Mesenchymal stem cell (in vitro differentiated cells and primary cell): ENCODE results near the gene AURKB.
A peak's percentile ranks its signal among the peaks of the same experiment; 100 is the strongest.

Experiments used
- DNase-seq: peaks from one replicate; pipeline ENCODE4 v3.0.0-alpha.2; 2013
- H2AFZ ChIP-seq: one replicate; pipeline ENCODE4 v1.6.1; 2013; ENCODE audit warnings: low read depth, mild to moderate bottlenecking, control low read depth, inconsistent platforms, low read length, moderate library complexity
- H2AK5ac ChIP-seq: 2 replicates; pipeline ENCODE4 v1.6.1; 2013; ENCODE audit warnings: low read length, moderate library complexity, mild to moderate bottlenecking, inconsistent platforms; ENCODE audit not compliant: severe bottlenecking
- H2BK120ac ChIP-seq: one replicate; pipeline ENCODE4 v1.6.1; 2013; ENCODE audit warnings: low read depth, mild to moderate bottlenecking, inconsistent platforms, low read length, moderate library complexity
- H2BK12ac ChIP-seq, 2 experiments: one replicate each; pipeline ENCODE4 v1.6.1; 2013; ENCODE audit warnings: inconsistent platforms in 2 of 2, low read length in 2 of 2, mild to moderate bottlenecking in 2 of 2, moderate library complexity in 2 of 2, control low read depth in 1 of 2
- H2BK15ac ChIP-seq: one replicate; pipeline ENCODE4 v1.6.1; 2013; ENCODE audit warnings: mild to moderate bottlenecking, low read depth, inconsistent platforms; ENCODE audit not compliant: poor library complexity, severe bottlenecking
- H2BK5ac ChIP-seq: 2 replicates; pipeline ENCODE4 v1.6.1; 2013; ENCODE audit warnings: low read depth, mild to moderate bottlenecking, low read length, control low read depth, inconsistent platforms; ENCODE audit not compliant: poor library complexity, severe bottlenecking
- H3K14ac ChIP-seq, 2 experiments: one replicate each; pipeline ENCODE4 v1.6.1; 2013; ENCODE audit warnings: inconsistent platforms in 2 of 2, low read length in 2 of 2, control low read depth in 1 of 2, mild to moderate bottlenecking in 1 of 2, moderate library complexity in 1 of 2
- H3K18ac ChIP-seq, 2 experiments: one replicate each; pipeline ENCODE4 v1.6.1; 2013; ENCODE audit warnings: inconsistent platforms in 2 of 2, low read length in 2 of 2, control low read depth in 1 of 2, low read depth in 1 of 2, mild to moderate bottlenecking in 1 of 2
- H3K23ac ChIP-seq, 2 experiments: one replicate each; pipeline ENCODE4 v1.6.1; 2013; ENCODE audit warnings: inconsistent platforms in 2 of 2, low read length in 2 of 2, mild to moderate bottlenecking in 2 of 2, moderate library complexity in 2 of 2, control low read depth in 1 of 2
- H3K27ac ChIP-seq: 2 replicates; pipeline ENCODE4 v1.5.1; 2013; ENCODE audit warnings: mild to moderate bottlenecking, moderate library complexity, low read length, control low read depth, inconsistent platforms; ENCODE audit not compliant: poor library complexity, severe bottlenecking
- H3K27me3 ChIP-seq, 2 experiments: 2 replicates each; pipeline versions ENCODE4 v1.6.1 to v1.7.0; 2013; ENCODE audit warnings: low read length in 2 of 2, mild to moderate bottlenecking in 2 of 2, moderate library complexity in 2 of 2, control low read depth in 1 of 2, inconsistent platforms in 1 of 2; ENCODE audit not compliant: control insufficient read depth in 1 of 2, insufficient read depth in 1 of 2
- H3K36me3 ChIP-seq, 2 experiments: 2 replicates each; pipeline versions ENCODE4 v1.6.1 to v1.7.0; 2013; ENCODE audit warnings: low read length in 2 of 2, control low read depth in 1 of 2, inconsistent platforms in 1 of 2, low read depth in 1 of 2, mild to moderate bottlenecking in 1 of 2; ENCODE audit not compliant: insufficient read depth in 2 of 2, control insufficient read depth in 1 of 2
- H3K4ac ChIP-seq, 2 experiments: one replicate each; pipeline ENCODE4 v1.6.1; 2013; ENCODE audit warnings: inconsistent platforms in 2 of 2, low read length in 2 of 2, mild to moderate bottlenecking in 2 of 2, moderate library complexity in 2 of 2, control low read depth in 1 of 2, low read depth in 1 of 2
- H3K4me1 ChIP-seq: 2 replicates; pipeline ENCODE4 v1.6.1; 2013; ENCODE audit warnings: low read depth, low read length, control low read depth; ENCODE audit not compliant: control insufficient read depth, insufficient read depth
- H3K4me2 ChIP-seq: 2 replicates; pipeline ENCODE4 v1.6.1; 2013; ENCODE audit warnings: low read length, mild to moderate bottlenecking, inconsistent platforms; ENCODE audit not compliant: poor library complexity, severe bottlenecking
- H3K4me3 ChIP-seq, 2 experiments: 2 replicates each; pipeline versions ENCODE4 v1.5.1 to v1.7.0; 2013; ENCODE audit warnings: low read length in 2 of 2, mild to moderate bottlenecking in 2 of 2, control low read depth in 1 of 2, low read depth in 1 of 2; ENCODE audit not compliant: insufficient read depth in 1 of 2
- H3K79me1 ChIP-seq: replicated peaks from 2 replicates; pipeline ENCODE4 v1.6.1; 2013; ENCODE audit warnings: mild to moderate bottlenecking, control low read depth, low read length, inconsistent platforms; ENCODE audit not compliant: poor library complexity, severe bottlenecking
- H3K9ac ChIP-seq: 2 replicates; pipeline ENCODE4 v1.7.0; 2013; ENCODE audit warnings: mild to moderate bottlenecking, low read length, moderate library complexity
- H3K9me3 ChIP-seq: 2 replicates; pipeline ENCODE4 v1.7.0; 2013; ENCODE audit warnings: mild to moderate bottlenecking, low read length; ENCODE audit not compliant: control insufficient read depth
- H4K8ac ChIP-seq: one replicate; pipeline ENCODE4 v1.6.1; 2013; ENCODE audit warnings: inconsistent platforms, mild to moderate bottlenecking, low read length, moderate library complexity
- H4K91ac ChIP-seq: one replicate; pipeline ENCODE4 v1.6.1; 2013; ENCODE audit warnings: mild to moderate bottlenecking, low read length, inconsistent platforms
- WGBS: methylation state at CpG from one replicate; pipeline ENCODE4 v1.1.7; 2013; ENCODE audit warnings: mixed read lengths; 5-methylcytosine and 5-hydroxymethylcytosine counted together

The AURKB gene

DNA sequence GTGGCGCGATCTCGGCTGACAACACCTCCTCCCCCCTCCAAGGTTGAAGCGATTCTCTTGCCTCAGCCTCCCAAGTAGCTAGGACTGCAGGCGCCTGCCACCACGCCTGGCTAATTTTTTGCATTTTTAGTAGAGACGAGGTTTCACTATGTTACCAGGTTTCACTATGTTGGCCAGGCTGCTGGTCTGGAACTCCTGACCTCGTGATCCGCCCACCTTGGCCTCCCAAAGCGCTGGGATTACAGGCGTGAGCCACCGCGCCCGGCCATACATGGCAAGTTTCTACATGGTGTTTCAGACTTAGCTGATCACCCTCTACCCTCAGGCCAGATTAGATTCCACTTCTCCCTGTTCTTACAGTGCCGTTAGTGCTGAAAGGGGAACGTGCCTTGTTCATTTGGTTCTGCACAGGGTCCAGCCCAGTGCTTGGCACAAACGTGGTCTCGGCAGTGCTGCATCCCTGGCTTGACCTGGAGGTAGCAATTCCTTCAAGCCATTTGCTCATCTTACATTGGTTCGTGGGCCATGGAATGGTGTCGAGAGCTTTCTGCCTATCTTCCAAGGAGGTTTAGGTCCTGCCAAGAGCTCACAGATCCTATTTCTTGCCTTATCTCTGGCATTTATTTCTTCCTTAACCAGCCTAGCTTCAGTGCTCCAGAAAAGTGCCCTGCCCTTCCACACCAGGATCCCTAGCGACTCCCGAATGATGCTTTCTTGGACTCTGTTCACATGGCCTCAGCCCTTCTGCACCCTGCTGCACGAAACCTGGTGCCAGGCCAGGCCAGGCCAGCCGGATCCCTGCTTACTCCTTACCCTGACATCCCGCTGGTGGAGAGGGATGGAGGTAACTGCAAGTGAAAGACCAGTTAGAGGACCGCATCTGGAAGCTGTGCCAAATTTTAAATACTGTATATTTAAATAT lies 14.8 kb upstream of the AURKB start:
- no peak overlapping the region for H3K4me3 ChIP-seq
- peaks cover 27 to 29% of the 10 kb centered on the region in 2 experiments for H3K36me3 ChIP-seq
- H3K79me1 ChIP-seq: no peaks in the 10 kb centered on the region
- H3K4ac ChIP-seq: peak overlapping the region in 1 of 2 experiments; percentile 48
- H4K91ac ChIP-seq: no peak overlapping the region
- H3K9me3 ChIP-seq: no peaks in the 10 kb centered on the region
- no peak overlapping the region for H3K14ac ChIP-seq
- peak overlapping the region; percentile 17 for H3K4me2 ChIP-seq
- no peak overlapping the region for H4K8ac ChIP-seq
- H2BK12ac ChIP-seq: no peak overlapping the region
- 97% methylated on average over 24 of the region's 26 CpGs for WGBS
- no peak overlapping the region for H3K23ac ChIP-seq
- no peak overlapping the region for H2BK120ac ChIP-seq
- H3K4me1 ChIP-seq: peaks cover 13% of the 10 kb centered on the region
- no peak overlapping the region for H2AK5ac ChIP-seq
- H2BK5ac ChIP-seq: no peak overlapping the region
- no peak overlapping the region for H3K9ac ChIP-seq
- DNase-seq: no peak
- no peaks in the 10 kb centered on the region for H3K27me3 ChIP-seq
- H3K18ac ChIP-seq: no peak overlapping the region
- H2BK15ac ChIP-seq: no peak overlapping the region
- no peak overlapping the region for H2AFZ ChIP-seq
- H3K27ac ChIP-seq: no peak overlapping the region

DNA sequence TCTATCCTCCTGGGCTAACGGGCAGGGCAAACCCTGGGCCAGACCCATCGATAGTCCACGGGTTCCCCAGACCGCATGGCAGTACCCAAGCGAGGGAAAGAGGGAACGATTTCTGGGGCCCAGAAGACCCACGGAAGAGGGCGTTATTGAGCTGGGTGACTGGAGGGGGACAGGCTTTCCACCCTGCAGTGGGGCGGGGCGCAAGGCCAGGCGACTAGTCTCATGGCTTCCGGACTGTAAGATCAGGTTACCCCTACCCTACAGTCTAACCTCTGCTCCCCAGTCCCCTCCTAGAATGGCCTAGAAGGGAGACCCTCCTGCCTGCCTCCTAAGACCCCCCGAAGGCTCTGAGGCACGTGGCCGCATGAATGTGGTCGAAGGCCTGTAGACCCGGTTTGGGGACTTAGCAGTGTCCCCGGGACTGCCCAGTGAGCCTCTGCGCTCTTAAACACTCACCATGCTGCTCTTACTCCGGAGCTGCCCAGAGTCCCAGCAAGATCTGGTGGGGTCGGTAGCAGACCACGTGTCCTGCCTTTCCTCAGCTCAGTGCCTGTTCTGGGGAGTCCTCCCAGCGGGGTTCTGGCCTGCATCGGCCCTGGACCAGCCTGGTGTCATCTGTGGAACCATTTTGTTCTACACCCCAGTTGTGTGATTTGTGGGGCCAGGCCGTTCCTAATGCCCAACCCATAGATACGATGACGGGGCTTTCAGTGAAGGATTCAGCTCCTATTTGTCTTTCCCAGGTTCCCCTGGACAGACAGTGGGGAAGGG lies 13.2 kb upstream of the AURKB start:
- peaks cover 16% of the 10 kb centered on the region for H3K4me1 ChIP-seq
- H3K27ac ChIP-seq: peak overlapping the region; percentile 97
- H3K4me3 ChIP-seq: peak overlapping the region; percentile 69 to 93
- H3K9ac ChIP-seq: peak overlapping the region; percentile 95
- peak overlapping the region; percentile 69 for H3K4me2 ChIP-seq
- peaks cover 13% of the 10 kb centered on the region in 2 experiments for H3K36me3 ChIP-seq
- peak overlapping the region; percentile 33 for H4K8ac ChIP-seq
- DNase-seq: peak; percentile 73
- no peaks in the 10 kb centered on the region for H3K79me1 ChIP-seq
- peak overlapping the region; percentile 88 for H4K91ac ChIP-seq
- H3K9me3 ChIP-seq: no peaks in the 10 kb centered on the region
- no peak overlapping the region for H2BK15ac ChIP-seq
- peak overlapping the region; percentile 84 to 95 for H3K18ac ChIP-seq
- H2BK120ac ChIP-seq: no peak overlapping the region
- peak overlapping the region; percentile 18 to 98 for H3K4ac ChIP-seq
- H2AK5ac ChIP-seq: peak overlapping the region; percentile 75
- H2BK5ac ChIP-seq: peak overlapping the region; percentile 48
- peak overlapping the region in 1 of 2 experiments; percentile 76 for H2BK12ac ChIP-seq
- H3K14ac ChIP-seq: peak overlapping the region in 1 of 2 experiments; percentile 78
- H3K27me3 ChIP-seq: no peaks in the 10 kb centered on the region
- WGBS: 9% methylated on average over 27 of the region's 27 CpGs
- H2AFZ ChIP-seq: peak overlapping the region; percentile 72
- H3K23ac ChIP-seq: peak overlapping the region in 1 of 2 experiments; percentile 76

DNA sequence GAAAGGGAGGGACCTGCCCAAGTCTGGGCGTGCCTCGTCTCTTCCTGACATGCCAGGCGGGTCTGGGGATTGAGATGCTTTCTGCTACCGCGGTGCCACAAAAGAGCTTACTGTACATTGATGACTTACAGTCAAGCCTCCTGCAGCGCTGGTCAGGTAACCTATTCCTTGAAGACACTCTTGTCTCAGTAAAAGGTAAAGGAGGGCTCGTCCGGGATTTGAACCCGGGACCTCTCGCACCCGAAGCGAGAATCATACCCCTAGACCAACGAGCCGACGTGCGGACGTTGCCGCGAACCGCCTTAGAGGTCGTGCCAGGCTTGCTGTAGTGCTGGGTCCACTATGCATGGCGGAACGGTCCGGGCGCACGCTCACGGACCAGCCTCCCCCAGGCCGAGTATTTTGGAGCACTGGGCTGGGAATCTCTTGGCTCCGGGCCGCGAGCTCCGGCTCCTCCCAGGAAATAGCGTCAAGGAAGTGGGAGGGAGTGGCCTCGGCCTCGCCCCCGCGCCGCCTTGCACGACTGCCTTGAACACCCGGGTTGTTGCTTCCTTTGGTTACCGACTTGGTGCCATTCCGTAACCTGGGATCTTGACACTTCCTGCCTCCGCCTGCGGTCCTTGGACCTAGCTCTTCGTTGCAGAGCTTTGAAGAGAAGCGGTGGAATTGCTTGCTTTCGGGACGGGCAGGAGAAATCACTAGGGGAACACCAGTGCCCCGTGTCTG lies 12.4 kb upstream of the AURKB start:
- Histone ChIP-seq H4K8ac (peak overlapping the region; percentile 85), H2BK12ac (peak overlapping the region; percentile 4 to 69)
- WGBS: under 1% methylated on average over 49 of the region's 49 CpGs

More for the DNA sequence above, 12.4 kb upstream of the AURKB start:
- Histone ChIP-seq H3K4me1 (peaks cover 16% of the 10 kb centered on the region), H3K27ac (peak overlapping the region; percentile 97), H3K4ac (peak overlapping the region; percentile 40 to 98), H3K9me3 (no peaks in the 10 kb centered on the region), H3K23ac (peak overlapping the region in 1 of 2 experiments; percentile 76), H3K27me3 (no peaks in the 10 kb centered on the region), H3K18ac (peak overlapping the region; percentile 94 to 95), H3K79me1 (no peaks in the 10 kb centered on the region), H4K91ac (peak overlapping the region; percentile 88), H2BK120ac (no peak overlapping the region), H2AK5ac (peak overlapping the region; percentile 75), H3K14ac (peak overlapping the region in 1 of 2 experiments; percentile 53), H3K4me2 (peak overlapping the region; percentile 93), H2AFZ (peak overlapping the region; percentile 72), H2BK15ac (no peak overlapping the region), H3K4me3 (peak overlapping the region; percentile 69 to 93), H2BK5ac (peak overlapping the region; percentile 48), H3K36me3 (peaks cover 5 to 6% of the 10 kb centered on the region in 2 experiments), H3K9ac (peak overlapping the region; percentile 95)
- DNase-seq: peak; percentile 96
